CD4-positive, CD25-positive, alpha-beta regulatory T cell (primary cell): ENCODE results near the gene SORBS2. TPM values are rescaled to one million over a fixed set of nuclear protein-coding genes. Genes with fewer than 3 reads are reported as not detected.

Source experiments
- ATAC-seq, 2 donors: fragments of 150-1000 bp; cut with Tn5 transposase; one replicate each; pipeline ENCODE4 v1.10.0; 2021; ENCODE audit warnings: low read depth in 2 of 2, moderate number of reproducible peaks in 2 of 2, moderate library complexity in 1 of 2
- DNase-seq, 3 donors: peaks; one replicate each; pipeline versions ENCODE4 v3.0.0 to v3.0.0-alpha.2; 2012 to 2022; ENCODE audit warnings: mixed read lengths in 1 of 3
- H3K27ac ChIP-seq: one replicate; pipeline ENCODE4 v1.7.0; 2013; ENCODE audit warnings: mild to moderate bottlenecking, low read length; ENCODE audit not compliant: insufficient read depth, poor library complexity, severe bottlenecking
- H3K27me3 ChIP-seq: one replicate; pipeline ENCODE4 v1.7.0; 2013; ENCODE audit warnings: low read length; ENCODE audit not compliant: control insufficient read depth, insufficient read depth
- H3K36me3 ChIP-seq: one replicate; pipeline ENCODE4 v1.7.0; 2013; ENCODE audit warnings: mild to moderate bottlenecking, low read length, moderate library complexity; ENCODE audit not compliant: control insufficient read depth, insufficient read depth
- H3K4me1 ChIP-seq: 2 replicates; pipeline ENCODE4 v1.7.0; 2013; ENCODE audit warnings: mild to moderate bottlenecking, low read length; ENCODE audit not compliant: insufficient read depth, control insufficient read depth, poor library complexity, severe bottlenecking
- H3K4me3 ChIP-seq: one replicate; pipeline ENCODE4 v1.7.0; 2013; ENCODE audit warnings: low read depth, mild to moderate bottlenecking, low read length, moderate library complexity
- H3K9me3 ChIP-seq, 2 experiments: 1 replicate in 1 of 2; 2 replicates in 1 of 2; pipeline ENCODE4 v1.7.0; 2013; ENCODE audit warnings: low read length in 2 of 2, mild to moderate bottlenecking in 1 of 2, moderate library complexity in 1 of 2; ENCODE audit not compliant: control insufficient read depth in 2 of 2
- H3K27ac Mint-ChIP-seq, 3 donors: one replicate each; pipeline ENCODE4 v1.8.0; 2020 to 2022; ENCODE audit warnings: mild to moderate bottlenecking in 3 of 3, mixed read lengths in 3 of 3, moderate library complexity in 2 of 3
- H3K27me3 Mint-ChIP-seq: one replicate; pipeline ENCODE4 v1.8.0; 2022; ENCODE audit warnings: mild to moderate bottlenecking, mixed read lengths
- H3K36me3 Mint-ChIP-seq: one replicate; pipeline ENCODE4 v1.8.0; 2020; ENCODE audit warnings: mixed read lengths
- H3K4me1 Mint-ChIP-seq, 4 donors: one replicate each; pipeline ENCODE4 v1.8.0; 2020 to 2022; ENCODE audit warnings: mixed read lengths in 4 of 4, mild to moderate bottlenecking in 1 of 4
- H3K4me3 Mint-ChIP-seq, 4 donors: one replicate each; pipeline ENCODE4 v1.8.0; 2020 to 2022; ENCODE audit warnings: mild to moderate bottlenecking in 4 of 4, mixed read lengths in 4 of 4, moderate library complexity in 3 of 4
- H3K9me3 Mint-ChIP-seq, 7 donors: one replicate each; pipeline ENCODE4 v1.8.0; 2020 to 2022; ENCODE audit warnings: mixed read lengths in 7 of 7, mild to moderate bottlenecking in 3 of 7, moderate library complexity in 2 of 7
- polyA plus RNA-seq, 4 donors: library from polyadenylated mRNA; unstranded; fragments of 300-500 nt; fragmentation: Illumina TruSeq; gene quantifications; one replicate each; pipeline ENCODE4 v1.2.3, GENCODE V29; 2021
- total RNA-seq: library from RNA; stranded (reverse); gene quantifications from one replicate; pipeline ENCODE4 v1.2.3, GENCODE V29; 2022

The SORBS2 gene
- total and polyA plus RNA-seq, 5 donors from 2014 or later: 0.07 TPM; not detected in 4

DNA sequence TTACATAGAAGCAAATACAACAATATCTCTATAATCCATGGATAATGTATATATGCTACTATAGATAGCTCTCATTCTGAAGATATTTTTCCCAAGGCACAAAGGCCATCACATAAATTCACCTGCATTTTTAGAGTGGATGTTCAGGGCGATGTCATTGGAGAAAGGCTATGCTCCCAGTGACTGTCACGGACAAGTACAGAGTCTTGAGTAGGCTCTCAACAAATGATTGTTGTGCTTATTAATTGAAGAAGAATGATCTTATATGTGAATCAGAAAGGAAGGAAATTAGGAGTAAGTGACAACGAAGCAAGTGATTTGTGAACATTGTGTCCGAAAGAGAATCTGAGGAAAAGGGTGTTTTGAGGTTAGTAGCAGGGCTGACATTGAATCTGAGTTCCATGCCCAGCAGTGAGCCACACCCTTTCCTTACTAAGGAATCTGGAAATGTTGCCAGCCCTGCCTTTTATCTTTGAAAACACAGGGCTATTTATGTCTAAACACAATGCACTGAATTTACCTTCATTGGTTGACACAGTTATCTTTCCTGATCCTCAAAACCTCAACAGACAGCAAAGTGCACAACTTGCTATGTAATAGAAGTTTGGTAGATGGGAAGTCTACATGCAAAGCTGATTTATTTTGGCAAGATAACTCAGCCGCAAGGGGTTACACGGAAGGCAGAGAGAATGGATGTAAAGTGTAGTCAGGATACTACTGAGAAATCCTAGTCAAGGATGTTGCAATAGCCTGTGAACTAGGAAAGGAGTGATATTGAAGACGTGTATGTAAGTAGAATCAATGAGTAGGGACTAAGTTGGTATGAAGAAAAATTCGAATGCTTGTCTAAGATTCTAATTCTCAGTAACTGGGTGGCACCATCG, 50.4 kb downstream of the SORBS2 start:
- Mint-ChIP-seq H3K9me3 (peaks cover 0 to 3% (median 0%) of the 10 kb centered on the region in 7 donors), H3K4me1 (no peaks in the 10 kb centered on the region), H3K27ac (no peak overlapping the region), H3K4me3 (no peak overlapping the region), H3K27me3 (peaks cover 6% of the 10 kb centered on the region), H3K36me3 (no peaks in the 10 kb centered on the region)
- no peak overlapping the region for H3K4me3 ChIP-seq
- H3K27me3 ChIP-seq: no peaks in the 10 kb centered on the region
- H3K9me3 ChIP-seq: no peaks in the 10 kb centered on the region
- no peaks in the 10 kb centered on the region for H3K4me1 ChIP-seq
- no peak overlapping the region for H3K27ac ChIP-seq
- no peaks in the 10 kb centered on the region for H3K36me3 ChIP-seq
- DNase-seq (no peak), ATAC-seq (no peak)

DNA sequence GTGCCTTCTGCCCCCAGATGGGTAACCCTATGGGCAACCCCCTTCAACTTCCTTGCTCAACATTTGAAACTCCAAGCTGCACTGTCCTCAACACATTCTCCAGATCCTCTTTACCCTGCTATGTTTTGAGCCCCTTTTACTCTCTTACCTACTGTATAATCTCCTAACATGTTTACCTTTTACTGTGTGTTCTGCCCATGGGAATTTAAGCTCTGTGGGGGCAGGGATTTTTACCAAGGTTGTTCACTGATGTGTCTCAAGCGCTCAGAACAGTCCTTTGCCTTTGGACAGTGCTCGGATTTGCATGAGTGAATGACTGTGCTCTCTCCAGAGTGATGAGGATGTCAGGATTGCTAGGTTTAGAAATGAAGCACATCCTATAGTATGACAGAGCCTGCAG, 53.2 kb downstream of the SORBS2 start:
- no peaks in the 10 kb centered on the region for H3K4me1 Mint-ChIP-seq
- H3K27me3 ChIP-seq: no peaks in the 10 kb centered on the region
- no peaks in the 10 kb centered on the region for H3K4me1 ChIP-seq
- no peak for ATAC-seq
- no peak overlapping the region for H3K4me3 ChIP-seq
- H3K9me3 Mint-ChIP-seq: peaks cover 0 to 3% (median 0%) of the 10 kb centered on the region in 7 donors
- H3K36me3 ChIP-seq: no peaks in the 10 kb centered on the region
- no peaks in the 10 kb centered on the region for H3K9me3 ChIP-seq
- H3K36me3 Mint-ChIP-seq: no peaks in the 10 kb centered on the region
- H3K27me3 Mint-ChIP-seq: peaks cover 6% of the 10 kb centered on the region
- no peak overlapping the region for H3K27ac Mint-ChIP-seq
- H3K4me3 Mint-ChIP-seq: no peak overlapping the region
- no peak for DNase-seq
- no peak overlapping the region for H3K27ac ChIP-seq

- Mint-ChIP-seq H3K4me3 (no peak overlapping the region), H3K27me3 (no peaks in the 10 kb centered on the region), H3K36me3 (no peaks in the 10 kb centered on the region), H3K9me3 (peaks cover 0 to 3% (median 0%) of the 10 kb centered on the region in 7 donors), H3K4me1 (no peaks in the 10 kb centered on the region), H3K27ac (no peak overlapping the region)
- DNase-seq: no peak
- no peak for ATAC-seq
- Histone ChIP-seq H3K36me3 (no peaks in the 10 kb centered on the region), H3K27ac (no peak overlapping the region), H3K4me3 (no peak overlapping the region), H3K4me1 (no peaks in the 10 kb centered on the region), H3K9me3 (no peaks in the 10 kb centered on the region), H3K27me3 (no peaks in the 10 kb centered on the region)
Observed at GRCh38 chr4:185755451-185755850, 56.5 kb downstream of the SORBS2 start.

DNA sequence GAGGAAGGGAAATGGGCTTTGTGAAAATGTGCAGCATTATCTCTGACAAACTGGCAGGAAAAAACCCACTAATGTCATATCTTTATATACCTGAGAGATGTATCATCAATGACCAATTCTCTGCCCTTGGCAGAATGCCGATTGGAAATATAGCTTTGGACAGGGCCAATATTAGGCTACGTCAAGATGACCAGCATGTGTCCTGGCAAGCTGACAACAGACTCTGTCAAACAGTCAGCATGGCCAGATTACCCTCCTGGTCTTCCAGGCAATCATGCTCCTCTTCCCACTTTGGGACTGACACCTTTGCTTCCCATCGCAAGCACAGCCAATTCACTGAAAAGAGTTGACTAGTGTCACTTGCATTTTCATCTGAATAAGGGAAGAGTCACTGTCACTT, 57.0 kb downstream of the SORBS2 start:
- ATAC-seq: no peak
- H3K4me3 Mint-ChIP-seq: no peak overlapping the region
- no peak for DNase-seq
- peaks cover 0 to 3% (median 0%) of the 10 kb centered on the region in 7 donors for H3K9me3 Mint-ChIP-seq
- H3K27me3 Mint-ChIP-seq: no peaks in the 10 kb centered on the region
- Histone ChIP-seq H3K9me3 (no peaks in the 10 kb centered on the region), H3K4me3 (no peak overlapping the region), H3K36me3 (no peaks in the 10 kb centered on the region), H3K27me3 (no peaks in the 10 kb centered on the region), H3K4me1 (no peaks in the 10 kb centered on the region), H3K27ac (no peak overlapping the region)
- no peaks in the 10 kb centered on the region for H3K4me1 Mint-ChIP-seq
- H3K36me3 Mint-ChIP-seq: no peaks in the 10 kb centered on the region
- H3K27ac Mint-ChIP-seq: no peak overlapping the region

DNA sequence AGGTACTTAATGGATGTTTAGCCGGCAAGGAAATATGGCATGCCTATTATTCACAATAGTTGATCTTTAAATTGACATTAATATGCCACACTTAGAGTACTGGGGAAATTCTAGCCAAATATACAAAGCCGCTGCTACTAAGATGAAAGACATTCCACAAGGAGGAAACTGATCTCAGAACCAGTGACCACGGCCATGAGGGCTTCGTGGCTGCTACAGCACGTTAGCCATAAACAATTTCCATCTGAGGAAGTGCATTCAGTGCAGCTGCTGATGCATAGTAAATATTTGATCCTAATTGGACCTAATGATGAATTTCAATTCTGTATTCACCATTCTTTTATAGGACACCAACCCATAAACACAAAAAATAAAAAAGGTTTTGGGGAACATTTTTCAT, 59.1 kb downstream of the SORBS2 start:
- Histone ChIP-seq H3K27ac (no peak overlapping the region), H3K4me3 (no peak overlapping the region), H3K4me1 (no peaks in the 10 kb centered on the region), H3K9me3 (no peaks in the 10 kb centered on the region), H3K27me3 (no peaks in the 10 kb centered on the region), H3K36me3 (no peaks in the 10 kb centered on the region)
- no peaks in the 10 kb centered on the region for H3K4me1 Mint-ChIP-seq
- no peaks in the 10 kb centered on the region for H3K36me3 Mint-ChIP-seq
- no peak for DNase-seq
- H3K27me3 Mint-ChIP-seq: no peaks in the 10 kb centered on the region
- H3K4me3 Mint-ChIP-seq: no peak overlapping the region
- H3K27ac Mint-ChIP-seq: no peak overlapping the region
- peaks cover 0 to 3% (median 0%) of the 10 kb centered on the region in 7 donors for H3K9me3 Mint-ChIP-seq
- ATAC-seq: no peak

- DNase-seq: no peak
- H3K27me3 ChIP-seq: no peaks in the 10 kb centered on the region
- no peak overlapping the region for H3K27ac Mint-ChIP-seq
- H3K36me3 ChIP-seq: no peaks in the 10 kb centered on the region
- no peaks in the 10 kb centered on the region for H3K36me3 Mint-ChIP-seq
- H3K27me3 Mint-ChIP-seq: no peaks in the 10 kb centered on the region
- no peaks in the 10 kb centered on the region for H3K4me1 Mint-ChIP-seq
- no peak overlapping the region for H3K4me3 ChIP-seq
- no peaks in the 10 kb centered on the region for H3K4me1 ChIP-seq
- no peak for ATAC-seq
- H3K9me3 ChIP-seq: no peaks in the 10 kb centered on the region
- H3K27ac ChIP-seq: no peak overlapping the region
- no peak overlapping the region for H3K4me3 Mint-ChIP-seq
- peaks cover 0 to 3% (median 0%) of the 10 kb centered on the region in 7 donors for H3K9me3 Mint-ChIP-seq
Observed at GRCh38 chr4:185749858-185750257, 62.1 kb downstream of the SORBS2 start.

DNA sequence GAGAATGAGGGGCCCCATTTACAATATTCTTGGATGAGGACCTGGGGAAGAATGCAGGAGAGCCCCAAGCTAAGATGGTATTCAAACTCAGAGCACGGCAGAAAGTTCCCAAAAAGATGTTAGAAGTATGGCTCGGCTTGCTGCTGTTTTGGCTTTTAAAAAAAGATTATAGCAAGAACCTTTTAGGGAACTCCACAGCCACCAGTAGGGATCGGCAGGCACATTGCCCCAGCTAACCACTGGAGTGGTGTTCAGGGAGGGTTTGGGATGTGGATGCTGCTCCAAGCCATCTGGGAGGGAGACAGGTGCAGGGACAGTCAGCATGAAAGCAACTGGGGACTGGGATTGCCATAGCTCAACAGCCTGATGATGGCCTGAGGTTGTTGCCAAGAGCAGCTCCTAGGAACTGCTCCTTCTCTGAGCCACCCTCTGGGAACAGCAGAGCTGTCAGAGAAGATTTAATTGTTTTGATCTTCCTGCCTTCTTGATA, 63.0 kb downstream of the SORBS2 start:
- H3K9me3 Mint-ChIP-seq: peaks cover 0 to 2% (median 0%) of the 10 kb centered on the region in 7 donors
- ATAC-seq: no peak
- no peak overlapping the region for H3K27ac Mint-ChIP-seq

GRCh38 chr4:185745891-185746290, 66.1 kb downstream of the SORBS2 start:
- ATAC-seq (no peak), DNase-seq (no peak)
- Histone ChIP-seq H3K4me3 (no peak overlapping the region), H3K27ac (no peak overlapping the region), H3K27me3 (no peaks in the 10 kb centered on the region), H3K9me3 (no peaks in the 10 kb centered on the region), H3K36me3 (no peaks in the 10 kb centered on the region), H3K4me1 (no peaks in the 10 kb centered on the region)
- no peaks in the 10 kb centered on the region for H3K4me1 Mint-ChIP-seq
- H3K36me3 Mint-ChIP-seq: no peaks in the 10 kb centered on the region
- H3K9me3 Mint-ChIP-seq: no peaks in the 10 kb centered on the region
- no peak overlapping the region for H3K4me3 Mint-ChIP-seq
- peaks cover 8% of the 10 kb centered on the region for H3K27me3 Mint-ChIP-seq
- no peak overlapping the region for H3K27ac Mint-ChIP-seq

More for the DNA sequence above, 63.0 kb downstream of the SORBS2 start:
- Histone ChIP-seq H3K36me3 (no peaks in the 10 kb centered on the region), H3K9me3 (no peaks in the 10 kb centered on the region), H3K4me3 (no peak overlapping the region), H3K27me3 (no peaks in the 10 kb centered on the region), H3K27ac (no peak overlapping the region), H3K4me1 (no peaks in the 10 kb centered on the region)
- H3K27me3 Mint-ChIP-seq: peaks cover 6% of the 10 kb centered on the region
- no peaks in the 10 kb centered on the region for H3K36me3 Mint-ChIP-seq
- H3K4me3 Mint-ChIP-seq: no peak overlapping the region
- no peaks in the 10 kb centered on the region for H3K4me1 Mint-ChIP-seq
- DNase-seq: no peak
